B cell (primary cell): ENCODE results near the gene SLC10A4. TPM values are rescaled to one million over a fixed set of nuclear protein-coding genes. Genes with fewer than 3 reads are reported as not detected.

Experiments
- ATAC-seq: fragments of 200-7000 bp; cut with Tn5 transposase; one replicate; pipeline ENCODE4 v1.10.0; 2021; ENCODE audit warnings: low read depth, mild to moderate bottlenecking, moderate number of reproducible peaks, moderate library complexity
- CTCF ChIA-PET: fragments of 350-600 bp; sonication (Branson Sonifier 250); formaldehyde crosslinking; loops from one replicate; lab custom pipeline; 2021; ENCODE audit warnings: antibody characterized with exemption, inconsistent platforms; lab: Charles Lee
- POLR2A ChIA-PET: fragments of 350-600 bp; sonication (Branson Sonifier 250); formaldehyde crosslinking; loops from one replicate; lab custom pipeline; 2021; ENCODE audit warnings: antibody characterized with exemption; lab: Charles Lee
- DNase-seq: peaks from one replicate; pipeline ENCODE4 v3.0.0; 2013
- H2AFZ ChIP-seq: 2 replicates; pipeline ENCODE4 v1.6.1; 2012; ENCODE audit warnings: mild to moderate bottlenecking, low read depth, low read length; ENCODE audit not compliant: insufficient read depth, poor library complexity, severe bottlenecking
- H3K27ac ChIP-seq, 2 donors: 1 replicate in 1 of 2; 2 replicates in 1 of 2; pipeline ENCODE4 v1.5.1; 2012 to 2013; ENCODE audit warnings: low read length in 2 of 2, mild to moderate bottlenecking in 2 of 2, moderate library complexity in 1 of 2
- H3K27me3 ChIP-seq, 4 experiments: fragments of 200-600 bp in 1 of 4; sonication (generic) in 1 of 4; replicated peaks in 1 of 4; 1 replicate in 2 of 4; 2 replicates in 2 of 4; pipeline versions ENCODE4 v1.6.1 to v1.7.0; 2013 to 2016; ENCODE audit warnings: low read length in 3 of 4, mild to moderate bottlenecking in 2 of 4, mixed read lengths in 1 of 4, moderate library complexity in 1 of 4; ENCODE audit not compliant: insufficient read depth in 4 of 4, control insufficient read depth in 3 of 4; ENCODE audit errors: control extremely low read depth in 1 of 4
- H3K36me3 ChIP-seq, 2 experiments: replicated peaks in 1 of 2; 1 replicate in 1 of 2; 2 replicates in 1 of 2; pipeline versions ENCODE4 v1.6.1 to v1.7.1; 2013; ENCODE audit warnings: low read length in 1 of 2; ENCODE audit not compliant: insufficient read depth in 2 of 2, control insufficient read depth in 1 of 2; ENCODE audit errors: control extremely low read depth in 1 of 2, extremely low read depth in 1 of 2
- H3K4me1 ChIP-seq, 2 donors: fragments of 200-600 bp in 1 of 2; sonication (generic) in 1 of 2; 1 replicate in 1 of 2; 2 replicates in 1 of 2; pipeline versions ENCODE4 v1.5.1 to v1.6.1; 2013 to 2017; ENCODE audit warnings: low read length in 2 of 2; ENCODE audit not compliant: control insufficient read depth in 2 of 2, insufficient read depth in 2 of 2
- H3K4me2 ChIP-seq: replicated peaks from 2 replicates; pipeline ENCODE3; 2012; ENCODE audit warnings: mild to moderate bottlenecking, low read depth, low read length; ENCODE audit not compliant: poor library complexity, severe bottlenecking
- H3K4me3 ChIP-seq, 5 experiments: fragments of 200-600 bp in 1 of 5; sonication (generic) in 1 of 5; 1 replicate in 3 of 5; 2 replicates in 2 of 5; pipeline versions ENCODE4 v1.5.1 to v1.7.0; 2011 to 2016; ENCODE audit warnings: low read length in 4 of 5, mild to moderate bottlenecking in 4 of 5, low read depth in 2 of 5, control low read depth in 1 of 5, moderate library complexity in 1 of 5; ENCODE audit not compliant: insufficient read depth in 1 of 5; ENCODE audit errors: control extremely low read depth in 1 of 5, extremely low read depth in 1 of 5
- H3K79me2 ChIP-seq: fragments of 200-600 bp; sonication (generic); one replicate; pipeline ENCODE4 v1.6.0; 2016; ENCODE audit warnings: low read length; ENCODE audit not compliant: control insufficient read depth, insufficient read depth
- H3K9ac ChIP-seq: fragments of 200-600 bp; sonication (generic); 2 replicates; pipeline ENCODE4 v1.6.1; 2017; ENCODE audit warnings: mild to moderate bottlenecking, low read length, moderate library complexity
- H3K9me3 ChIP-seq, 3 donors: one replicate each; pipeline versions ENCODE4 v1.6.1 to v1.7.1; 2013; ENCODE audit warnings: low read length in 2 of 3; ENCODE audit not compliant: control insufficient read depth in 2 of 3, insufficient read depth in 1 of 3; ENCODE audit errors: control extremely low read depth in 1 of 3
- H4K20me1 ChIP-seq: 2 replicates; pipeline ENCODE4 v1.6.0; 2012; ENCODE audit warnings: mild to moderate bottlenecking, low read length; ENCODE audit not compliant: insufficient read depth, control insufficient read depth, poor library complexity, severe bottlenecking
- H3K27ac Mint-ChIP-seq: one replicate; pipeline ENCODE4 v1.8.0; 2021; ENCODE audit warnings: mixed read lengths
- H3K27me3 Mint-ChIP-seq: one replicate; pipeline ENCODE4 v1.8.0; 2021; ENCODE audit warnings: mixed read lengths
- H3K4me1 Mint-ChIP-seq: one replicate; pipeline ENCODE4 v1.8.0; 2021; ENCODE audit warnings: mixed read lengths
- H3K4me3 Mint-ChIP-seq: one replicate; pipeline ENCODE4 v1.8.0; 2021; ENCODE audit warnings: mixed read lengths
- H3K9me3 Mint-ChIP-seq: one replicate; pipeline ENCODE4 v1.8.0; 2022; ENCODE audit warnings: mixed read lengths; ENCODE audit not compliant: insufficient read depth
- EZH2 ChIP-seq: IDR thresholded peaks from 2 replicates; pipeline ENCODE4 v1.6.1; 2012; ENCODE audit warnings: borderline replicate concordance, low read depth, mild to moderate bottlenecking, moderate library complexity, low read length; ENCODE audit not compliant: insufficient read depth, poor library complexity, severe bottlenecking
- intact Hi-C: fragments of 100-400 bp; cut with micrococcal nuclease; formaldehyde crosslinking; loops from one replicate; pipeline ENCODE4 v1.10.0; 2022
- polyA plus RNA-seq: library from polyadenylated mRNA; depleted of rRNA; stranded (reverse); fragments of >200 nt; gene quantifications from 2 replicates; pipeline ENCODE4 v1.2.3, GENCODE V29; 2012
- total RNA-seq, 2 donors: library from RNA; stranded (reverse); fragments of 120-200 nt in 1 of 2; gene quantifications; 1 replicate in 1 of 2; 2 replicates in 1 of 2; pipeline versions ENCODE4 v1.2.3 to v1.2.4, GENCODE V29; 2013 to 2022
- TF ChIP-seq, protein P1 (sequence below): fragments of 200-600 bp; IDR thresholded peaks from one replicate; pipeline ENCODE4 v1.8.0; 2022; ENCODE audit warnings: antibody characterized with exemption, mild to moderate bottlenecking

SLC10A4 gene
- total and polyA plus RNA-seq, 2 donors (not counting 1 experiment from before 2014, with no cell fraction given), result 0.07 to 0.25 TPM

DNA sequence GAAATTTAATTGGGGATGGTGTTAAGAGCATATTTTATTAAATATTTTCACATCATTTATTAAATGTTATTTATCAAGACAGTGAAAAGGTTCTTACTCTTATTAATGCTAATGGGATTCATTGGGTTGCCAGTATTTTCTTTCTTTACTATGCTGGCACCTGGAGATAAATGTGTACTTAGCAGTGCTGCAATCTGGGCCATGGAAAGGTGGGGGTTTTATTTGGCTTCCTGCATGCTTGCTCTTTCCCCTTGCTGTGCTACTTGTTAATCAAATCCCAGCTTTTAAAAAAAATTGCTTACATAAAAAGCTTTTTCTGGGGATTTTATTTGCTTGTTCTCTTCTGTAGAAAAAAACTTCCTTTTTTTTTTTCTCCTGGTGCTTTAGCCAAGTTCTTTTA, 55.2 kb downstream of the SLC10A4 start:
- H3K36me3 ChIP-seq, result peaks cover 0 to 65% of the 10 kb centered on the region in 2 experiments
- no peak for TF ChIP-seq EZH2
- TF ChIP-seq, protein P1, sequence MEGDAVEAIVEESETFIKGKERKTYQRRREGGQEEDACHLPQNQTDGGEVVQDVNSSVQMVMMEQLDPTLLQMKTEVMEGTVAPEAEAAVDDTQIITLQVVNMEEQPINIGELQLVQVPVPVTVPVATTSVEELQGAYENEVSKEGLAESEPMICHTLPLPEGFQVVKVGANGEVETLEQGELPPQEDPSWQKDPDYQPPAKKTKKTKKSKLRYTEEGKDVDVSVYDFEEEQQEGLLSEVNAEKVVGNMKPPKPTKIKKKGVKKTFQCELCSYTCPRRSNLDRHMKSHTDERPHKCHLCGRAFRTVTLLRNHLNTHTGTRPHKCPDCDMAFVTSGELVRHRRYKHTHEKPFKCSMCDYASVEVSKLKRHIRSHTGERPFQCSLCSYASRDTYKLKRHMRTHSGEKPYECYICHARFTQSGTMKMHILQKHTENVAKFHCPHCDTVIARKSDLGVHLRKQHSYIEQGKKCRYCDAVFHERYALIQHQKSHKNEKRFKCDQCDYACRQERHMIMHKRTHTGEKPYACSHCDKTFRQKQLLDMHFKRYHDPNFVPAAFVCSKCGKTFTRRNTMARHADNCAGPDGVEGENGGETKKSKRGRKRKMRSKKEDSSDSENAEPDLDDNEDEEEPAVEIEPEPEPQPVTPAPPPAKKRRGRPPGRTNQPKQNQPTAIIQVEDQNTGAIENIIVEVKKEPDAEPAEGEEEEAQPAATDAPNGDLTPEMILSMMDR, result no peak
- no peak overlapping the region for H3K27ac ChIP-seq
- H3K4me1 ChIP-seq, result no peaks in the 10 kb centered on the region
- no peak overlapping the region for H3K4me3 ChIP-seq
- CTCF ChIA-PET, result interaction anchor here (1.0 kb wide), 1 partner anchor 40 kb away, joined by 4 read pairs; no protein-coding TSS in a partner anchor
- H2AFZ ChIP-seq, result no peak overlapping the region
- H3K4me2 ChIP-seq, result no peak overlapping the region
- H3K9ac ChIP-seq, result no peak overlapping the region
- ATAC-seq (no peak), DNase-seq (no peak)
- POLR2A ChIA-PET, result no interaction called here
- no peaks in the 10 kb centered on the region for H3K27me3 ChIP-seq
- no peaks in the 10 kb centered on the region for H3K9me3 Mint-ChIP-seq
- no peaks in the 10 kb centered on the region for H3K9me3 ChIP-seq
- no peaks in the 10 kb centered on the region for H3K27me3 Mint-ChIP-seq
- H4K20me1 ChIP-seq, result no peaks in the 10 kb centered on the region
- no peak overlapping the region for H3K27ac Mint-ChIP-seq
- no peaks in the 10 kb centered on the region for H3K79me2 ChIP-seq
- H3K4me3 Mint-ChIP-seq, result no peak overlapping the region
- H3K4me1 Mint-ChIP-seq, result no peaks in the 10 kb centered on the region
- intact Hi-C loops, result no loop called here

Other genes starting within 250 kb of the SLC10A4 start
- gene TEC, start 213.5 kb upstream of the SLC10A4 start, total RNA-seq, result 8.3 and 11.7 TPM in 2 replicates
- 2.0 and 2.7 TPM in 2 replicates for gene TEC, start 213.5 kb upstream of the SLC10A4 start, polyA plus RNA-seq
- gene SLAIN2, start 141.8 kb upstream of the SLC10A4 start, total RNA-seq, result 69.1 and 69.2 TPM in 2 replicates
- gene SLAIN2, start 141.8 kb upstream of the SLC10A4 start, polyA plus RNA-seq, result 11.6 and 19.7 TPM in 2 replicates
- gene ZAR1, start 6.9 kb downstream of the SLC10A4 start, total RNA-seq, result not detected in 2 replicates
- not detected in 2 replicates for gene ZAR1, start 6.9 kb downstream of the SLC10A4 start, polyA plus RNA-seq